PC-9 (cell line): ENCODE data around the gene DLG2. TPM values are rescaled to one million over a fixed set of nuclear protein-coding genes. Genes with fewer than 3 reads are reported as not detected.

Experiments used
- BruUV-seq: library from RNA; stranded (reverse); fragments of 400-500 nt; replicated peaks from 2 replicates; lab custom pipeline; 2021; lab: Mats Ljungman, UMichigan
- CTCF ChIA-PET: fragments of 300-600 bp; sonication (Branson Sonifier 250); formaldehyde crosslinking; loops from one replicate; lab custom pipeline; 2022; ENCODE audit warnings: antibody characterized with exemption; lab: Charles Lee
- POLR2A ChIA-PET: fragments of 300-600 bp; sonication (Branson Sonifier 250); formaldehyde crosslinking; loops from one replicate; lab custom pipeline; 2022; ENCODE audit warnings: antibody characterized with exemption; ENCODE audit not compliant: unreplicated experiment; lab: Charles Lee
- DNase-seq, 2 experiments: peaks; one replicate each; pipeline versions ENCODE4 v3.0.0 to v3.0.0-alpha.2; 2015 to 2022; ENCODE audit warnings: mixed read lengths in 1 of 2
- H2AFZ ChIP-seq: fragments of 200-600 bp; sonication (generic); 2 replicates; pipeline ENCODE4 v1.8.1; 2017; ENCODE audit warnings: antibody characterized with exemption
- H3F3A ChIP-seq: fragments of 200-600 bp; sonication (generic); 2 replicates; pipeline ENCODE4 v1.8.1; 2017; ENCODE audit warnings: antibody characterized with exemption, mild to moderate bottlenecking, low read depth; ENCODE audit not compliant: insufficient read depth
- H3K27ac ChIP-seq: fragments of 200-600 bp; sonication (generic); 2 replicates; pipeline ENCODE4 v1.6.1; 2016; ENCODE audit warnings: mixed run types
- H3K27me3 ChIP-seq: fragments of 200-600 bp; sonication (generic); 2 replicates; pipeline ENCODE4 v1.6.1; 2016; ENCODE audit warnings: low read depth, mixed run types; ENCODE audit not compliant: insufficient read depth
- H3K36me3 ChIP-seq: fragments of 200-600 bp; sonication (generic); 2 replicates; pipeline ENCODE4 v1.6.1; 2016; ENCODE audit warnings: low read depth, mixed run types
- H3K4me1 ChIP-seq: fragments of 200-600 bp; sonication (generic); replicated peaks from 2 replicates; pipeline ENCODE4 v1.6.1; 2016; ENCODE audit warnings: mixed run types; ENCODE audit not compliant: insufficient read depth
- H3K4me2 ChIP-seq: fragments of 200-600 bp; sonication (generic); 2 replicates; pipeline ENCODE4 v1.6.1; 2017; ENCODE audit warnings: mixed run types
- H3K4me3 ChIP-seq: fragments of 200-600 bp; sonication (generic); 2 replicates; pipeline ENCODE4 v1.6.1; 2016; ENCODE audit warnings: mixed run types
- H3K79me2 ChIP-seq: fragments of 200-600 bp; sonication (generic); 2 replicates; pipeline ENCODE4 v1.6.1; 2017; ENCODE audit warnings: low read depth, mixed run types
- H3K9me2 ChIP-seq: fragments of 200-600 bp; sonication (generic); 2 replicates; pipeline ENCODE4 v1.8.1; 2017; ENCODE audit warnings: mild to moderate bottlenecking; ENCODE audit not compliant: insufficient read depth
- H3K9me3 ChIP-seq: fragments of 200-600 bp; sonication (generic); 2 replicates; pipeline ENCODE4 v1.8.1; 2016; ENCODE audit warnings: low read depth; ENCODE audit not compliant: insufficient read depth
- H4K20me1 ChIP-seq: fragments of 200-600 bp; sonication (generic); 2 replicates; pipeline ENCODE4 v1.8.1; 2017; ENCODE audit not compliant: insufficient read depth
- CTCF ChIP-seq: fragments of 200-600 bp; sonication (generic); conservative IDR thresholded peaks from 2 replicates; pipeline ENCODE4 v1.6.1; 2017; ENCODE audit warnings: mixed run types, antibody characterized with exemption, mild to moderate bottlenecking, moderate library complexity
- EZH2 ChIP-seq: fragments of 200-600 bp; sonication (generic); IDR thresholded peaks from 2 replicates; pipeline ENCODE4 v1.8.0; 2017; ENCODE audit warnings: antibody characterized with exemption, low read depth
- intact Hi-C: fragments of 100-400 bp; cut with micrococcal nuclease; formaldehyde crosslinking; loops from one replicate; pipeline ENCODE4 v1.10.0; 2022; ENCODE audit not compliant: unreplicated experiment
- total RNA-seq: library from RNA; stranded (reverse); gene quantifications from 2 replicates; pipeline ENCODE4 v1.2.3, GENCODE V29; 2021

The DLG2 gene
- total RNA-seq, 1 experiment from 2014 or later = 6.4 TPM

DNA sequence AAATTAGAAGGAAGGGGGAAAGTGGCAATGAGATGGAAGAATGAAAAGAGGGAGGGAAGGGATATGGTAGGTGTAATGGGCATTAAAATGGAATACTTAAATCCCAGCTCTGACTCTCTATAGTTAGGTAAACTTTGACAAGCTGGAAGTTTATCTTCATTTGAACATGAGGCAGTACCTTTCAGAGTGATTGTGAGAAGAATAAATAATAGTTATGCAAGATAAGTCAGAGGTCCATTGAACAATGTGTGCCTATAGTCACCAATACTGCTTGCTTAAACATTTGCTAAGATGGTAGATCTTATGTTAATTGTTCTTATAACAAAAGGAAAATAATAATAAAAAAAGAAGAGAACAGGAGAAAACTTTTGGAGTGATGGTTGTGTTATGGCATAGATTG is 1795.2 kb downstream of the DLG2 start:
- no peaks in the 10 kb centered on the region for H4K20me1 ChIP-seq
- H2AFZ ChIP-seq = no peak overlapping the region
- no peaks in the 10 kb centered on the region for H3K36me3 ChIP-seq

GRCh38 chr11:83827940-83828554 is 1799.1 kb downstream of the DLG2 start:
- CTCF ChIA-PET = no interaction called here
- Histone ChIP-seq H3K4me2 (no peak overlapping the region), H3F3A (no peaks in the 10 kb centered on the region), H3K36me3 (no peaks in the 10 kb centered on the region), H3K27ac (no peak overlapping the region), H4K20me1 (no peaks in the 10 kb centered on the region), H3K4me3 (no peak overlapping the region), H2AFZ (no peak overlapping the region), H3K27me3 (no peaks in the 10 kb centered on the region), H3K9me3 (no peaks in the 10 kb centered on the region), H3K79me2 (no peaks in the 10 kb centered on the region), H3K9me2 (no peaks in the 10 kb centered on the region), H3K4me1 (no peaks in the 10 kb centered on the region)
- POLR2A ChIA-PET = no interaction called here
- TF ChIP-seq CTCF (peak; percentile 73), EZH2 (no peak)
- intact Hi-C loops = no loop called here
- no TSS peak for BruUV-seq
- peak in 1 of 2 experiments; percentile 35 for DNase-seq

More for the DNA sequence above, 1795.2 kb downstream of the DLG2 start:
- H3K79me2 ChIP-seq = no peaks in the 10 kb centered on the region
- POLR2A ChIA-PET = no interaction called here
- no peak overlapping the region for H3K4me3 ChIP-seq
- H3K4me2 ChIP-seq = no peak overlapping the region
- CTCF ChIA-PET = no interaction called here
- no peaks in the 10 kb centered on the region for H3K27me3 ChIP-seq
- H3K9me3 ChIP-seq = no peaks in the 10 kb centered on the region
- no peaks in the 10 kb centered on the region for H3K9me2 ChIP-seq
- H3K4me1 ChIP-seq = no peaks in the 10 kb centered on the region
- BruUV-seq = no TSS peak
- intact Hi-C loops = loop anchor here (10.0 kb wide), 1 partner anchor 693 kb away; no protein-coding TSS in a partner anchor
- H3F3A ChIP-seq = no peaks in the 10 kb centered on the region
- DNase-seq = no peak
- no peak overlapping the region for H3K27ac ChIP-seq
- TF ChIP-seq CTCF = no peak
- no peak for TF ChIP-seq EZH2

DNA sequence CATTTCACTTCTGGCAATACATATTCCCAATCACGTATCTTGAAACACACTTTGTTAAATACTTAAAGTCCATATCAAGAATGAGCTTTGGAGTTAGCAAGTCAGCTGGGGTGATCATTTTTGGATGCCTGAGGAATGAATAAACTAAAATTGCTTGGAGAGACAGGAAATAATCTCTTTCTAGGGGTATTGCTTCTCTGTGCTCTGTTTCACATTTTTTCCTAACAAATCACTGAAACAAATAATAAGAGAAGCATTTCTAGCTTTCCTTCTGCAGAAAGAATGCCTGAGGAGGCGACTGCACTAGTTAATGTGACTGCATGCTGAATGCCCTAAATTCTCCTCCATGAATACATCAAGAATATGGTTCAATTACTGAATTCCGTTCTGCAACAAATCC is 1799.6 kb downstream of the DLG2 start:
- intact Hi-C loops = no loop called here
- POLR2A ChIA-PET = no interaction called here
- H3K4me2 ChIP-seq = no peak overlapping the region

More for the DNA sequence above, 1799.6 kb downstream of the DLG2 start:
- BruUV-seq = no TSS peak
- CTCF ChIA-PET = no interaction called here
- no peaks in the 10 kb centered on the region for H3K4me1 ChIP-seq
- H3K36me3 ChIP-seq = no peaks in the 10 kb centered on the region
- TF ChIP-seq CTCF (no peak), EZH2 (no peak)
- H3K9me3 ChIP-seq = no peaks in the 10 kb centered on the region
- H3F3A ChIP-seq = no peaks in the 10 kb centered on the region
- H3K4me3 ChIP-seq = no peak overlapping the region
- peak in 1 of 2 experiments; percentile 9 for DNase-seq
- no peaks in the 10 kb centered on the region for H3K27me3 ChIP-seq
- no peaks in the 10 kb centered on the region for H3K79me2 ChIP-seq
- no peak overlapping the region for H2AFZ ChIP-seq
- H3K9me2 ChIP-seq = no peaks in the 10 kb centered on the region
- no peaks in the 10 kb centered on the region for H4K20me1 ChIP-seq
- no peak overlapping the region for H3K27ac ChIP-seq
